OCI-LY7 (cell line): ENCODE data around the gene ANKS1A. TPM values are rescaled to one million over a fixed set of nuclear protein-coding genes. Genes with fewer than 3 reads are reported as not detected.
"Not testable (repeated sequence)": the region's sequence is repeated elsewhere in the genome, so short reads cannot be mapped to it uniquely, and the experiment has no call there.

Experiments used
- BruUV-seq: library from RNA; stranded (reverse); fragments of 400-500 nt; replicated peaks from 2 replicates; lab custom pipeline; 2021; lab: Mats Ljungman, UMichigan
- CTCF ChIA-PET: fragments of 300-600 bp; sonication (Branson Sonifier 250); formaldehyde crosslinking; loops from one replicate; lab custom pipeline; 2022; ENCODE audit warnings: antibody characterized with exemption; ENCODE audit not compliant: unreplicated experiment; lab: Charles Lee
- POLR2A ChIA-PET: fragments of 300-600 bp; sonication (Branson Sonifier 250); formaldehyde crosslinking; loops from one replicate; lab custom pipeline; 2022; ENCODE audit warnings: antibody characterized with exemption; lab: Charles Lee
- DNase-seq: peaks from one replicate; pipeline ENCODE4 v3.0.0-alpha.2; 2015; ENCODE audit warnings: low spot score
- H2AFZ ChIP-seq: fragments of 200-600 bp; sonication (generic), shearing (Covaris generic); 2 replicates; pipeline ENCODE4 v1.6.1; 2014; ENCODE audit warnings: mild to moderate bottlenecking, antibody characterized with exemption, low read length, moderate library complexity
- H3K27ac ChIP-seq: fragments of 200-600 bp; sonication (generic); 2 replicates; pipeline ENCODE4 v1.5.1; 2014; ENCODE audit warnings: mixed run types, low read depth, mild to moderate bottlenecking, moderate library complexity, low read length, inconsistent platforms; ENCODE audit not compliant: poor library complexity, severe bottlenecking
- H3K36me3 ChIP-seq: fragments of 200-600 bp; sonication (generic); 2 replicates; pipeline ENCODE4 v1.6.1; 2014; ENCODE audit warnings: mild to moderate bottlenecking, antibody characterized with exemption, low read length, moderate library complexity, mixed read lengths; ENCODE audit not compliant: insufficient read depth
- H3K4me1 ChIP-seq: fragments of 200-600 bp; sonication (generic); 2 replicates; pipeline ENCODE4 v1.5.1; 2014; ENCODE audit warnings: mild to moderate bottlenecking, low read length; ENCODE audit not compliant: insufficient read depth, poor library complexity, severe bottlenecking
- H3K4me2 ChIP-seq: fragments of 200-600 bp; sonication (generic); 2 replicates; pipeline ENCODE4 v1.6.1; 2014; ENCODE audit warnings: mild to moderate bottlenecking, low read length
- H3K4me3 ChIP-seq: fragments of 200-600 bp; sonication (generic); 2 replicates; pipeline ENCODE4 v1.5.1; 2014; ENCODE audit warnings: mild to moderate bottlenecking, low read depth, low read length; ENCODE audit not compliant: poor library complexity, severe bottlenecking
- H3K79me2 ChIP-seq: fragments of 200-600 bp; sonication (generic); 2 replicates; pipeline ENCODE4 v1.6.1; 2016; ENCODE audit warnings: low read depth, mild to moderate bottlenecking, low read length, moderate library complexity, mixed read lengths; ENCODE audit not compliant: insufficient read depth
- H3K9me2 ChIP-seq: fragments of 200-600 bp; sonication (generic); 2 replicates; pipeline ENCODE4 v1.6.1; 2016; ENCODE audit warnings: mild to moderate bottlenecking, low read length, mixed read lengths; ENCODE audit not compliant: insufficient read depth
- H3K9me3 ChIP-seq: fragments of 200-600 bp; sonication (generic); 2 replicates; pipeline ENCODE4 v1.6.1; 2014; ENCODE audit warnings: mild to moderate bottlenecking, mixed run types, low read length, mixed read lengths
- H4K20me1 ChIP-seq: fragments of 200-600 bp; sonication (generic); 2 replicates; pipeline ENCODE4 v1.6.1; 2014; ENCODE audit warnings: mild to moderate bottlenecking, antibody characterized with exemption, low read length, moderate library complexity, mixed read lengths; ENCODE audit not compliant: insufficient read depth
- CTCF ChIP-seq: fragments of 200-600 bp; sonication (generic); conservative IDR thresholded peaks from 2 replicates; pipeline ENCODE4 v1.5.1; 2014; ENCODE audit warnings: mild to moderate bottlenecking, antibody characterized with exemption, low read length, moderate library complexity, mixed read lengths
- EZH2phosphoT487 ChIP-seq: fragments of 200-600 bp; sonication (generic); IDR thresholded peaks from 2 replicates; pipeline ENCODE4 v1.6.1; 2018; ENCODE audit warnings: low read depth, borderline replicate concordance, mild to moderate bottlenecking, mixed run types, antibody characterized with exemption, low read length, moderate library complexity, mixed read lengths
- intact Hi-C: fragments of 100-400 bp; cut with micrococcal nuclease; formaldehyde crosslinking; loops from one replicate; pipeline ENCODE4 v1.10.0; 2022; ENCODE audit not compliant: unreplicated experiment
- total RNA-seq, 2 experiments: library from RNA; depleted of rRNA in 1 of 2; stranded (reverse); fragments of >200 nt in 1 of 2; shearing (Covaris generic) in 1 of 2; gene quantifications; 2 replicates each; pipeline ENCODE4 v1.2.3, GENCODE V29; 2014 to 2022

ANKS1A gene
- total RNA-seq, 2 experiments from 2014 or later = 7.8 to 13.8 TPM

- Histone ChIP-seq H4K20me1 (no peaks in the 10 kb centered on the region; the same call in 1 of the 2 replicates), H3K4me3 (no peak overlapping the region), H3K27ac (no peak overlapping the region), H3K79me2 (no peaks in the 10 kb centered on the region), H2AFZ (no peak overlapping the region), H3K36me3 (peaks cover 79% of the 10 kb centered on the region), H3K9me2 (no peaks in the 10 kb centered on the region), H3K4me2 (no peak overlapping the region), H3K9me3 (no peaks in the 10 kb centered on the region), H3K4me1 (no peaks in the 10 kb centered on the region)
- BruUV-seq = TSS peak; percentile 58
- CTCF ChIA-PET = no interaction called here
- DNase-seq = no peak
- no peak for TF ChIP-seq EZH2phosphoT487
- TF ChIP-seq CTCF = no peak
- intact Hi-C loops = no loop called here
- POLR2A ChIA-PET = no interaction called here
Observed at GRCh38 chr6:34877869-34878485, 11.1 kb upstream of the ANKS1A start.

DNA sequence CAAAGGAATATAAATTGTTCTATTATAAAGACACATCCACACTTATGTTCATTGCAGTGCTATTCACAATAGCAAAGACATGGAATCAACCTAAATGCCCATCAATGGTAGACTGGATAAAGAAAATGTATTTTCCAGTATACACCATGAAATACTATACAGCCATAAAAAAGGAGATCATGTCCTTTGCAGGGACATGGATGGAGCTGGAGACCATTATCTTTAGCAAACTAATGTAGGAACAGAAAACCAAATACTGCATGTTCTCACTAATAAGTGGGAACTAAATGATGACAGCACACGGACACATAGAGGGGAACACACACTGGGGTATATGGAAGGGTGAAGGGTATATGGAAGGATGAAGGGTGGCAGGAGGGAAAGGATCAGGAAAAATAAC lies 5.0 kb upstream of the ANKS1A start:
- H3K27ac ChIP-seq, POLR2A ChIA-PET, H3K9me3 ChIP-seq, H3K4me2 ChIP-seq, H2AFZ ChIP-seq, H4K20me1 ChIP-seq, CTCF ChIA-PET, H3K9me2 ChIP-seq, DNase-seq, H3K4me1 ChIP-seq, H3K4me3 ChIP-seq, BruUV-seq: not testable (repeated sequence)
- H3K79me2 ChIP-seq = peaks cover 34% of the 10 kb centered on the region
- intact Hi-C loops = loop anchor here (10.0 kb wide), 1 partner anchor 209 kb away; no protein-coding TSS in a partner anchor
- H3K36me3 ChIP-seq = peaks cover 38% of the 10 kb centered on the region

DNA sequence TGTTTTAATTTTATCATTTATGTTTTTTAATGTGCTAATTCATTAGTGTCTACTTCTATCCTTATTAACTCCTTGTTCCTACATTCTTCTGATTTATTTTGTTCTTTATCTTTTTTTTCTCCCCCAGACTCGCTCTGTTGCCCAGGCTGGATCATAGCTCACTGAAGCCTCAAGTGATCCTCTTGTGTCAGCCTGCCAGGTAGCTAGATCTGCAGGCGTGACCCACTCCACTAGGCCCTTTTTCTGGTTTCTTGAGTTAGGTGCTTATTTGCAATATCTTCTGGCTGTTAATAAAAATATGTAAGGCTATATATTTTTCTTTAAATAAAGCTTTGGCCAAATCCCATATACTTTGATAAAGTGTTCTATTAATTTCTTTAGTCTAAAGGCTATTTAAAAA lies 4.1 kb upstream of the ANKS1A start:
- TF ChIP-seq EZH2phosphoT487 (no peak), CTCF (no peak)
- Histone ChIP-seq H4K20me1 (no peaks in the 10 kb centered on the region; the same call in 1 of the 2 replicates), H3K36me3 (peaks cover 32% of the 10 kb centered on the region), H3K27ac (no peak overlapping the region), H3K9me3 (no peaks in the 10 kb centered on the region), H3K4me3 (no peak overlapping the region), H3K9me2 (no peaks in the 10 kb centered on the region), H3K79me2 (peaks cover 34% of the 10 kb centered on the region), H3K4me2 (no peak overlapping the region), H2AFZ (no peak overlapping the region), H3K4me1 (peaks cover 10% of the 10 kb centered on the region)
- ChIA-PET CTCF (no interaction called here), POLR2A (interaction anchor here (1.1 kb wide), 1 partner anchor 12 kb away, joined by 3 read pairs; no protein-coding TSS in a partner anchor)
- DNase-seq = no peak
- BruUV-seq = no TSS peak
- intact Hi-C loops = loop anchor here (5.0 to 10.0 kb wide), 2 partner anchors 128 to 210 kb away; partner anchors contain the start of gene SNRPC

DNA sequence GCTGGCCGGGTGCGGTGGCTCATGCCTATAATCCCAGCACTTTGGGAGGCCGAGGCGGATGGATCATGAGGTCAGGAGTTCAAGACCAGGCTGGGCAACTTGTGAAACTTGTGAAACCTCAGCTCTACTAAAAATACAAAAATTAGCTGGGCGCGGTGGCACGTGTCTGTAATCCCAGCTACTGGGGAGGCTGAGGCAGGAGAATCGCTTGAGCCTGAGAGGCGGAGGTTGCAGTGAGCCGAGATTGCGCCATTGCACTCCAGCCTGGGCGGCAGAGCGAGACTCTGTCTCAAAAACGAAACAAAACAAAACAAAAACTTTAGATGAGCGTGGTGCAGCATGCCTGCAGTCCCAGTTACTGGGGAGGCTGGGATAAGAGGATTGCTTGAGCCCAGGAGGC lies 3.2 kb upstream of the ANKS1A start:
- H2AFZ ChIP-seq, H4K20me1 ChIP-seq, DNase-seq, H3K9me2 ChIP-seq, H3K4me3 ChIP-seq, BruUV-seq, H3K4me2 ChIP-seq, H3K27ac ChIP-seq, CTCF ChIA-PET, H3K9me3 ChIP-seq: not testable (repeated sequence)
- intact Hi-C loops = loop anchor here (5.0 to 10.0 kb wide), 2 partner anchors 129 to 211 kb away; partner anchors contain the start of gene SNRPC
- Histone ChIP-seq H3K79me2 (peaks cover 34% of the 10 kb centered on the region), H3K4me1 (peaks cover 18% of the 10 kb centered on the region), H3K36me3 (peaks cover 23% of the 10 kb centered on the region)
- POLR2A ChIA-PET = interaction anchor here (1.1 kb wide), 1 partner anchor 12 kb away, joined by 3 read pairs; no protein-coding TSS in a partner anchor
